Caco-2 (cell line): Measurements from ENCODE around the gene ABCD4. TPM values are rescaled to one million over a fixed set of nuclear protein-coding genes. Genes with fewer than 3 reads are reported as not detected.
A peak's percentile ranks its signal among the peaks of the same experiment; 100 is the strongest.

Source experiments
- BruUV-seq: library from RNA; stranded (reverse); fragments of 400-500 nt; replicated peaks from 2 replicates; lab custom pipeline; 2021; lab: Mats Ljungman, UMichigan
- CTCF ChIA-PET: fragments of 300-600 bp; sonication (Branson Sonifier 250); formaldehyde crosslinking; loops from one replicate; lab custom pipeline; 2022; ENCODE audit warnings: antibody characterized with exemption; lab: Charles Lee
- POLR2A ChIA-PET: fragments of 300-600 bp; sonication (Branson Sonifier 250); formaldehyde crosslinking; loops from one replicate; lab custom pipeline; 2022; ENCODE audit warnings: antibody characterized with exemption; lab: Charles Lee
- DNase-seq, 2 experiments: peaks; one replicate each; pipeline versions ENCODE4 v3.0.0 to v3.0.0-alpha.2; 2020 to 2022
- H3K27me3 ChIP-seq: replicated peaks from 2 replicates; pipeline ENCODE4 v1.6.0; 2011; ENCODE audit warnings: low read length; ENCODE audit not compliant: control insufficient read depth, insufficient read depth
- H3K36me3 ChIP-seq: 2 replicates; pipeline ENCODE4 v1.5.1; 2011; ENCODE audit warnings: low read length; ENCODE audit not compliant: control insufficient read depth, insufficient read depth
- H3K4me1 ChIP-seq: fragments of 250-450 bp; sonication (Bioruptor Pico); 2 replicates; pipeline ENCODE4 v1.5.1; 2020; ENCODE audit warnings: mild to moderate bottlenecking
- H3K4me3 ChIP-seq: 2 replicates; pipeline ENCODE4 v1.5.1; 2011; ENCODE audit warnings: low read depth, mild to moderate bottlenecking, control low read depth, low read length
- H3K9me3 ChIP-seq: fragments of 250-450 bp; sonication (Bioruptor Pico); 2 replicates; pipeline ENCODE4 v1.5.1; 2020; ENCODE audit warnings: mild to moderate bottlenecking, moderate library complexity
- H3K27ac Mint-ChIP-seq: one replicate; pipeline ENCODE4 v1.8.0; 2022; ENCODE audit warnings: mixed read lengths; ENCODE audit not compliant: unreplicated experiment
- H3K27me3 Mint-ChIP-seq: one replicate; pipeline ENCODE4 v1.8.0; 2022; ENCODE audit warnings: mixed read lengths; ENCODE audit not compliant: insufficient read depth, unreplicated experiment
- H3K36me3 Mint-ChIP-seq: one replicate; pipeline ENCODE4 v1.8.0; 2022; ENCODE audit warnings: mild to moderate bottlenecking, mixed read lengths; ENCODE audit not compliant: insufficient read depth, unreplicated experiment
- H3K4me1 Mint-ChIP-seq: one replicate; pipeline ENCODE4 v1.8.0; 2022; ENCODE audit warnings: low read depth, mixed read lengths; ENCODE audit not compliant: unreplicated experiment
- H3K4me3 Mint-ChIP-seq: one replicate; pipeline ENCODE4 v1.8.0; 2022; ENCODE audit warnings: mild to moderate bottlenecking, moderate library complexity, mixed read lengths; ENCODE audit not compliant: unreplicated experiment
- H3K9me3 Mint-ChIP-seq: one replicate; pipeline ENCODE4 v1.8.0; 2022; ENCODE audit warnings: mixed read lengths; ENCODE audit not compliant: unreplicated experiment
- CTCF ChIP-seq, 2 experiments: fragments of 200-600 bp in 1 of 2; IDR thresholded peaks; 1 replicate in 1 of 2; 2 replicates in 1 of 2; pipeline versions ENCODE4 v1.5.1 to v1.8.0; 2011 to 2022; ENCODE audit warnings: antibody characterized with exemption in 1 of 2, control low read depth in 1 of 2, inconsistent platforms in 1 of 2, low read depth in 1 of 2, low read length in 1 of 2, mild to moderate bottlenecking in 1 of 2, moderate library complexity in 1 of 2; ENCODE audit not compliant: insufficient read depth in 1 of 2, severe bottlenecking in 1 of 2, unreplicated experiment in 1 of 2
- intact Hi-C: fragments of 100-400 bp; cut with micrococcal nuclease; formaldehyde crosslinking; loops from one replicate; pipeline ENCODE4 v1.10.0; 2022; ENCODE audit not compliant: unreplicated experiment
- total RNA-seq: library from RNA; stranded (reverse); gene quantifications from 2 replicates; pipeline ENCODE4 v1.2.3, GENCODE V29; 2022

Gene ABCD4
- total RNA-seq, 1 experiment from 2014 or later: 82.1 TPM

- Histone ChIP-seq H3K36me3 (no peaks in the 10 kb centered on the region), H3K9me3 (no peaks in the 10 kb centered on the region), H3K4me3 (no peak overlapping the region), H3K4me1 (no peaks in the 10 kb centered on the region), H3K27me3 (no peaks in the 10 kb centered on the region; the same call in 1 of the 2 replicates)
- BruUV-seq: no TSS peak
- no peak for DNase-seq
- Mint-ChIP-seq H3K9me3 (no peaks in the 10 kb centered on the region), H3K4me1 (no peaks in the 10 kb centered on the region), H3K27ac (no peak overlapping the region), H3K4me3 (peak overlapping the region; percentile 54), H3K27me3 (peaks cover 34% of the 10 kb centered on the region), H3K36me3 (no peaks in the 10 kb centered on the region)
- CTCF ChIA-PET: no interaction called here
- intact Hi-C loops: no loop called here
- TF ChIP-seq CTCF (IDR thresholded peaks at IDR 0.05; ENCODE audit: insufficient read depth in 1 of 2, low read depth in 1 of 2, low read length in 1 of 2, severe bottlenecking in 1 of 2, unreplicated experiment in 1 of 2): no peak
- POLR2A ChIA-PET: interaction anchor here (0.6 kb wide), 1 partner anchor 13 kb away, joined by 4 read pairs; no protein-coding TSS in a partner anchor
These were observed 62.6 kb downstream of the ABCD4 start for GRCh38 chr14:74239848-74240793.

GRCh38 chr14:74238974-74239847, 63.5 kb downstream of the ABCD4 start, which contains the start of gene VSX2:
TSS of gene VSX2 (plus strand) at chr14:74239449. CDS start at chr14:74239562, 113 bp downstream.
- Mint-ChIP-seq H3K4me1 (no peaks in the 10 kb centered on the region), H3K27ac (no peak within 1 kb of the TSS), H3K36me3 (no peaks in the 10 kb centered on the region), H3K4me3 (no peak within 1 kb of the TSS), H3K9me3 (no peaks in the 10 kb centered on the region), H3K27me3 (peaks cover 30% of the 10 kb centered on the region)
- CTCF ChIA-PET: no interaction called here
- Histone ChIP-seq H3K4me1 (no peaks in the 10 kb centered on the region), H3K36me3 (no peaks in the 10 kb centered on the region), H3K9me3 (no peaks in the 10 kb centered on the region), H3K27me3 (no peaks in the 10 kb centered on the region; the same call in 1 of the 2 replicates), H3K4me3 (no peak within 1 kb of the TSS)
- POLR2A ChIA-PET: no interaction called here
- no peak for DNase-seq
- intact Hi-C loops: no loop called here
- TF ChIP-seq CTCF (IDR thresholded peaks at IDR 0.05; ENCODE audit: insufficient read depth in 1 of 2, low read depth in 1 of 2, low read length in 1 of 2, severe bottlenecking in 1 of 2, unreplicated experiment in 1 of 2): no peak
- BruUV-seq: no TSS peak

GRCh38 chr14:74237441-74237840, 65.3 kb downstream of the ABCD4 start:
- H3K9me3 Mint-ChIP-seq: no peaks in the 10 kb centered on the region
- H3K36me3 Mint-ChIP-seq: no peaks in the 10 kb centered on the region
- Histone ChIP-seq H3K36me3 (no peaks in the 10 kb centered on the region), H3K9me3 (no peaks in the 10 kb centered on the region), H3K27me3 (no peaks in the 10 kb centered on the region), H3K4me1 (no peaks in the 10 kb centered on the region), H3K4me3 (no peak overlapping the region)
- POLR2A ChIA-PET: no interaction called here
- no peak for TF ChIP-seq CTCF (IDR thresholded peaks at IDR 0.05; ENCODE audit: insufficient read depth in 1 of 2, low read depth in 1 of 2, low read length in 1 of 2, severe bottlenecking in 1 of 2, unreplicated experiment in 1 of 2)
- no peak overlapping the region for H3K27ac Mint-ChIP-seq
- intact Hi-C loops: no loop called here
- DNase-seq: no peak
- CTCF ChIA-PET: no interaction called here
- H3K4me1 Mint-ChIP-seq: no peaks in the 10 kb centered on the region
- BruUV-seq: no TSS peak
- H3K4me3 Mint-ChIP-seq: no peak overlapping the region
- peaks cover 20% of the 10 kb centered on the region for H3K27me3 Mint-ChIP-seq
